Right ventricle myocardium superior (tissue), 1 donor: ENCODE measurements around the gene SLC16A13. TPM values are rescaled to one million over a fixed set of nuclear protein-coding genes. Genes with fewer than 3 reads are reported as not detected.
"Not testable (repeated sequence)": the region's sequence is repeated elsewhere in the genome, so short reads cannot be mapped to it uniquely, and the experiment has no call there.

Experiments used
- ATAC-seq: fragments of 200-7000 bp; cut with Tn5 transposase; one replicate; pipeline ENCODE4 v1.9.1; 2020; ENCODE audit warnings: mild to moderate bottlenecking; ENCODE audit not compliant: poor library complexity
- DNase-seq: peaks from one replicate; pipeline ENCODE4 v3.0.0-alpha.2; 2020
- intact Hi-C: fragments of 100-400 bp; cut with DNase I; formaldehyde crosslinking; loops from one replicate; pipeline ENCODE4 v1.11.2; 2022
- total RNA-seq: library from RNA; stranded (reverse); fragmentation: NEBNext Ultra II Directional; extraction: Animal tissue kit (Norgen Biotek cat#: 25700); gene quantifications from one replicate; pipeline ENCODE4 v1.2.1, GENCODE V29; 2021
- donor health status: DM: no; HTN: yes; CAD: no; lungs with severe emphysema.

The SLC16A13 gene
- total RNA-seq, 1 donor from 2014 or later, result 1.6 TPM

DNA sequence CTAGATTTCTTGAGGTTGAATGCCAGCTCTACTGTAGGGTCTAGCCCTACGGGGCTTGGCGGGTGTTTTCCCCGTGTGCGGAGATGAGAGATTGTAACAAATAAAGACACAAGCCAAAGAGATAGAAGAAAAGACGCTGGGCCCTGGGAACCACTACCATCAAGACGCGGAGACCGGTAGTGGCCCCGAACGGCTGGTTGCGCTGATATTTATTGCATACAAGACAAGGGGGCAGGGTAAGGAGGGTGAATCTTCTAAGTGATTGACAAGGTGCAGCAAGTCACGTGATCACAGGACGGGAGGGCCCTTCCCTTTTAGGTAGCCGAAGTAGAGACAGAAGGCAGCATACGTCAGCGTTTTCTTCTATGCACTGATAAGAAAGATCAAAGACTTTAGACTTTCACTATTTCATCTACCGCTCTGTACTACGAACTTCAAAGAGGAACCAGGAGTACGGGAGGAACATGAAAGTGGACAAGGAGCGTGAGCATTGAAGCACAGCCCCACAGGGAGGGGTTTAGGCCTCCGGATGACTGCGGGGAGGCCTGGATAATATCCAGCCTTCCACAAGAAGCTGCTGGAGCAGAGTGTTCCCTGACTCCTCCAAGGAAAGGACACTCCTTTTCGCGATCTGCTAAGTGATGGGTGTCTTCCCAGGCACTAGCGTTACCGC is 11.0 kb downstream of the SLC16A13 start:
- DNase-seq, ATAC-seq, intact Hi-C loops: not testable (repeated sequence)

DNA sequence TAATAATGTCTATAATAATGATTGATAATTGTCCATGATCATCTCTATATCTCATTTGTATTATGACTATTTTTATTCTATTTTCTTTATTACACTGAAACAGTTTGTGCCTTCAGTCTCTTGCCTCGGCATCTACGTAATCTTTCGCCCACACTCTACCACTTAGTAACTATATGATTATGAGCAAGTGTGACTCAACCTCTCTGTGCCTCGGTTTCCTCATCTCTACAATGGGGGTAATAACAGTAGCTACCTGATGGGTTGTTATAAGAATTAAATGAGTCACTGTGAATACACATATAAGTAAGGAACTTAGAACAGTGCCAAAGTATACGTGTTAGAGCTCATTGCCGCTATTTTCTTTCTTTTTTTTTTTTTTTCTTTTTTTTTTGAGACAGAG is 11.8 kb downstream of the SLC16A13 start:
- no peak for ATAC-seq
- no peak for DNase-seq
- intact Hi-C loops, result no loop called here

DNA sequence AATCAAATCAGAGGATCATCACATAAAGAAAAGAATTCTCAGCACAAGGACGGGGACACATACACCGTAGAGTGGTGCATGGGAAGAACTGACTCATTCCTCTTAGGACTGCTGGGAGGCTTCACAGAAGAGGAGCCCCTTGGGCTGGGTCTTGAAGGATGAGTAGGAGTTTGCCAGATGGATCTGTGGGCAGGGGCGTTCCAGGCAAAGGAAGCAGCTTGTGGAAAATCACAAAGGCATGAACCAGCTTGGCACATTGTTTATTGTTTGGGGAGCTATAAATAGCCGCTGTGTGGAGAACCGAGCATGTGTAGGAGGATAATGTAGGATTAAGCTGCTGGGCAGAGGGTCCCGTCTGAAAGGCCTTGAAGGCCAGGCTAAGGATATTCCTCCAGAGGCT is 13.2 kb downstream of the SLC16A13 start:
- no peak for ATAC-seq
- intact Hi-C loops, result no loop called here
- no peak for DNase-seq

DNA sequence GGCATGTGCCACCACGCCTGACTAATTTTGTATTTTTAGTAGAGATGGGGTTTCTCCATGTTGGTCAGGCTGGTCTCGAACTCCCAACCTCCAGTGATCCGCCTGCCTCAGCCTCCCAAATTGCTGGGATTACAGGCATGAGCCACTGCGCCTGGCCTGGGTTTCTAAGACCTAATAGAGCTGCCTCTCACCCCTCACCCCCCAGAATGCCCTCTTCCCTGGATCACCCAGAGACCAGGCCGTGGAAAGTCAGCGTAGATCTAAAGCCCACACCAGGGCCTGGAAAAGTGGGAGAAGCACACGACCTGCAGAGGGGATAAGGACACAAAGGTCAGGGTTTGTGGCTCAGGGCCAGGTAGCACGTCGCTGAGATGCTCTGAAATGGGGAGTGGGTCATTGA is 14.8 kb downstream of the SLC16A13 start:
- intact Hi-C loops, DNase-seq, ATAC-seq: not testable (repeated sequence)

DNA sequence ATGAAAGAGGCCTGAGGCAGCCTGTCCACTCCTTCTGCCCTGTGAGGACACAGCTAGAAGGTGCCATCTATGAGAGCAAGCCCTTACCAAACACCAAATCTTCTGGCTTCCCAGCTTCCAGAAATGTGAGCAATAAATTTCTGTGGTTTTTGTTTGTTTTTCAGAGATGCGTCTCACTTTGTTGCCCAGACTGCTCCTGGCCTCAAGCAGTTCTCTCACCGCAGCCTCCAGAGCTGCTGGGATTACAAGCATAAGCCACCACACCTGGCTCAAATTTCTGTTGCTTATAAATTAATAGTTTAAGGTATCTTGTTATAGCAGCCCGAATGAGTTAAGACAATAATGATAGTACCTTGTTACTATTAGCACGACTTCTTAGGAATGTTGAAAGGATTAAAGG is 20.6 kb downstream of the SLC16A13 start:
- intact Hi-C loops, result no loop called here
- DNase-seq (no peak), ATAC-seq (no peak)

DNA sequence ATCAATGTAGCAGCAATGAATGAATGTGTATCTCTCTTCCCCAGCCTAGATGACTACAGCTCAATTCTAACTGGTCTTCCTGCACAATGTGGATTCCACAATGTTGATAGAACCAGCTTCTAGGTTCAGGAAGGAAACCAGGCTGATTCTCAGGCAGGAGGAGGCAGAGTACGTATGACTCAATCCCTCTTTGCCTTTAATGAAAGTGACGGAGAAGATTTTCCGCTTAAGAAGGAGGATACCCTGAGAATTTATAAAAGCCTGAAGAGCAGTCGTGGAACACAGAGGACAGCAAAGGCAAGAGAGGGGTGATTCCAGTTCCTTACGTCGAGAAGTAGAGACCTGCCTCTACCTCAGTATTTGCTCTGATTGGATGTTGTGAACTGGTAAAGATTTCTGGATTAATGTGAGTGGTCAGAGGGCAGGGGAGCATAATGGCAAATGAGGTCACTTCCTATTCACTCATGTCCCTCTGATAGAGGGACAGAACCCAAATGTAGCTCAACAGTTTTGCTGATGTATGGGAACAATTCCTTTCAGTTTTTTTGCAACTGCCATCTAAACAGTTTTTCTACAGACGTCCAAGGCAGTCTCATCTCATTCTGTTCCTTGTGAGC is 23.1 kb downstream of the SLC16A13 start:
- intact Hi-C loops, result no loop called here

DNA sequence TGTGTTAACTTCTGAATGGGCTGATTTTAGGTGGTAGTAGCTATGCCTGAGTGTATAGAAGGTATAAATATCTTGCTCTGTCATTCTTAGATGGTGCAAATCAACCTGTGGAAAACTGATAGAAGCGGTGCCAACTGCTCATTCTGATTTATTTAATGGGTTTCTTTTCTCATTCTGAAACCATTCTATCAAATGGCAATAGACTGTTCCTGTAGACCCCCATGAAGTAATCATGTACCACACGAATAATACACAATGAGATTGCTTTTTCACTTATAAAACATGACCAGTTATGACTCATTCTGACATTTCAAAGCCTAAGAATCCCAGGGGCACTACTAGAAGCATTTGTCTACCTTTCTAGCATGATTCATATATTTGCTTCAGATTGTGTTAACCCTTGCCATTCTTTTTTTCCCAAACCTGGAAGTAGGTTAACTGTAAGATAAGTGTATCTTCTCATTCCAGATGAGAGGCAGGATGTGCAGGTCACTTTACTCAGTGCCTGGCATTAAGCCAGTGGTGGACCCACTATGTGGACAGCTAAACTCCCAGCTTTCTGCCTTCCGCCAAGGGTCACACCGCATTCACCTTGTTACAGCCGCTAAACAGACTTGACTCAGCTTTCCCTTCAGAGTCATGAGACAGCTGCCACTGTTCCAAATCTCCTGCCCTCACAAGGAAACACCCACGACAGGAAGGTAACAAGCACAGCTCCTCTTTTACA is 24.5 kb downstream of the SLC16A13 start:
- ATAC-seq, result no peak
- intact Hi-C loops, result no loop called here
- no peak for DNase-seq

More for the DNA sequence above, 23.1 kb downstream of the SLC16A13 start:
- DNase-seq, result no peak
- ATAC-seq, result no peak

DNA sequence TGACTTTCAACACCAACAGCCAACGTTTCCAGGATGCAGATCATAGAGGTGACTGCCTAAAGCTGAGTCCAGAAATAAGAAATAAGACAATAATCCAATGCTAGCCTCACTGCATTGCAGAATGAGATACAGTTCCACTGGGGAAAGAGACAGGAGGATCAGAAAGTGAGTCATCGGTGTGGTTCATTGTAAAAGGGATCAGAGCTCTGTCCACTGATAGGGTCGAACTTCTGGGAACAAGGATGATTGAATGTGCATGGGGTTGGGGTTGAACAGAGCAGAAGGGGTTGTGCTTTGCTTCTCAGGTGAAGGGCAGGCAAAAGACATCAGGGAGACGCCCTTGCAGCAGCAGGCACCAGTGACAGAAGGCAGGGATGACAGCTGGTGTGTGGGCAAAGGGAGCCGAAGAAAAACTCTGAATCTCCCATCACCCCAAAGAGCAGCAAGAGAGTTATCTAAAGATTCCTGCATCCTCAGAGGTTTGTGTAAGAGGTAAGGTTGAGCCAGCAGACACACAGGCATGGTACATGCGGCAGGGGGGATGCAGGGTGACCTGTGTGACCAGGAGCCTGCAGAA is 27.8 kb downstream of the SLC16A13 start:
- no peak for DNase-seq
- intact Hi-C loops, result no loop called here
- ATAC-seq, result no peak

DNA sequence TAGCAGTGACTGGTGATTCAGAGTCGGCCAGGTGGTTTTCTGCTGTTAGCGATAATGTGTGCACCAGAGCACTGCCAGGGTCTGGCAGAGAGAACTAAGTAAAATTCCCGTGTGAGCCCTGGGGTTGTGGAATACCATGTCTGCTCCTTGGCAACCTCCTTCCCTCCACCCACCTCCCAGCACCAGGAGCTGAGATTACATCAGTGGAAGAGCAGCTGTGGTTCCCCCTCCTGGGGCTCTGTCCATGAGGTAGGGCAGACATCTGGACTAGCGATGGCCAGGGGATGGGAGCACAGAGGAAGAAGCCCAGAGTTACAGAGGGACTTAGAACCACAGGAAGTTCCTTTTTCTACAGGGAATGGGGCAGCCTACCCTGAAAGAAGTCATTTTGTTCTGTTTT is 28.4 kb downstream of the SLC16A13 start:
- intact Hi-C loops, result no loop called here
- no peak for ATAC-seq
- DNase-seq, result no peak

DNA sequence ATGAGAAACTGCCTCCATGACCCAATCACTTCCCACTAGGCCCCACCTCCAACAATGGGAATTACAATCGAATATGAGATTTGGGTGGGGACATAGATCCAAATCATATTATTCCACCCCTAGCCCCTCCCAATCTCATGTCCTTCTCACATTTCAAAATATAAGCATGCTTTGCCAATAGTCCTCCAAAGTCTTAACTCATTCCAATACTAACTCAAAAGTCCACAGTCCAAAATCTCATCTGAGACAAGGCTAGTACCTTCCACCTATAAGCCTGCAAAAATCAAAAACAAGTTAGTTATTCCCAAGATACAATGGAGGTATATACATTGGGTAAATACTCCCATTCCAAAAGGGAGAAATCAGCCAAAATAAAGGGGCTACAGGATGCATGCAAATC is 31.4 kb downstream of the SLC16A13 start:
- DNase-seq (no peak), ATAC-seq (no peak)
- intact Hi-C loops, result no loop called here

DNA sequence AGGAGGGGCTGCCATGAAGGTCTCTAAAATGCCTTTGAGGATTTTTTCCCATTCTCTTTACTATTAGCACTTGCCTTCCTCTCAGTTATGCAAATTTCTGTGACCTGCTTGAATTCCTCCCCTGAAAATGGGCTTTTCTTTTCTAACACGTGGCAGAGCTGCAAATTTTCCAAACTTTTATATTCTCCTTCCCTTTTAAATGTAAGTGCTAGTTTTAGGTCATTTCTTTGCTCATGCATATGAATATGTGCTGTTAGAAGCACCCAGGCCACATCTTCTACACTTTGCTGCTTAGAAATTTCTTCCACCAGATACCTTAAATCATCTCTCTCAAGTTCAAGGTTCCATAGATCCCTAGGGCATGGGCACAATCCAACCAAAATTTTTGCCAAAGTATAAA is 32.5 kb downstream of the SLC16A13 start:
- ATAC-seq, result no peak
- no peak for DNase-seq
- intact Hi-C loops, result no loop called here

DNA sequence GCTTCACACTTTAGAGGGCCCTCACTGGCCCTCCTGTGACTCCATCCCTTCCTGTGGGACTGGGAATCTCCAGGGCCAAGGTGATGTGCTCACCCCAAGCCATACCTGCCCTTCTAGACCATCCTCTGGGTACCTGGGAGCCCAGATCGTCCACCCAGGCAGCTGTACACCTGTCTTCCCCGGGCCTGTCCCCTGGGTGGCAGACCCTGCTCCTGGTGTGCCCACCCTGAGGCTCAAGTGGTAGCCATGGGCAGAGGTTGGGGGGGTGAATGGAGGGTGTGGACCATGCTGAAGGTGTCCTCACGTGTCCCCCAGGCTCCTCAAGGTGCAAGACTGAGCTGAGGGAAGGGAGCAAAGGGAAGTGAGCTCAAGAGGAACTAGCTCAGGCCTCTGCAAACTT is 34.9 kb downstream of the SLC16A13 start:
- intact Hi-C loops, result no loop called here
- ATAC-seq, result no peak

DNA sequence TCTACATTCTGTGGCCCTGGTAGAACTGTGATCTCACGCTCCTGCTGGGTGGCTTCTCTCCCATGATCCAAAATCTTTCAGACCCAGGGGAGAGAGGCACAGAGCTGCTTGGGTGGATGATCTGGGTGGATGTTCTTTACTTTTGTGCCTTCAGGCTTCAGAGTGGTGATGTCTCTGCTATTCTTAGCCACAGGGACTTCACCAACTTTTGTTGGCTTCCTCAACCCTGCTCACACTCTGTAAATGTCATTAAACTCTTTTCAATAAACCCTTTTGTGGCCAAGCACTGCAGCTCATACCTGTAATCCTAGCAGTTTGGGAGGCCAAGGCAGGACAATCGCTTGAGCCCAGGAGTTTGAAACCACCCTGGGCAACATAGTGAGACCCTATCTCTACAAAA is 36.6 kb downstream of the SLC16A13 start:
- DNase-seq (no peak), ATAC-seq (no peak)
- intact Hi-C loops, result no loop called here

More for the DNA sequence above, 34.9 kb downstream of the SLC16A13 start:
- DNase-seq, result no peak

DNA sequence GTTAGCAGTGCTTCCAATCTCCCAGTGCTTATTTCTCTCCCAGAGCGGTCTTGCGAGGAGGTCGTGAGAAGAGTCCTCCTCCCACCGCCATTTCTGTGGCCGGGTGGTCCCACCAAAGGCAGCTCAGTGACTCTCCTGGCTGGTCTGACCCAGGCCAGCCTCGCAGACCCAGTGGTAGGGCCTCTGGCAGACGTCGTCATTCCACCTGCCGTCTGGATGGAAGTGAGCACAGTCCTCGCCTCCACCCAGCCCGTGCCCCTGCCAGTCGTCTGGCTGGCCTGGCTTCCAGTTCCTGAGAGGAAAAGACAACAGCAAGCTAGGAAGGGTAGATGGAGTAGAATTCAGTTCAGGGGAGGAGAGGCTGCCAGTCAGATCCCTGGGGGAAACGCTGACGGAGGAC is 39.1 kb downstream of the SLC16A13 start:
- intact Hi-C loops, result no loop called here
- ATAC-seq (no peak), DNase-seq (no peak)

DNA sequence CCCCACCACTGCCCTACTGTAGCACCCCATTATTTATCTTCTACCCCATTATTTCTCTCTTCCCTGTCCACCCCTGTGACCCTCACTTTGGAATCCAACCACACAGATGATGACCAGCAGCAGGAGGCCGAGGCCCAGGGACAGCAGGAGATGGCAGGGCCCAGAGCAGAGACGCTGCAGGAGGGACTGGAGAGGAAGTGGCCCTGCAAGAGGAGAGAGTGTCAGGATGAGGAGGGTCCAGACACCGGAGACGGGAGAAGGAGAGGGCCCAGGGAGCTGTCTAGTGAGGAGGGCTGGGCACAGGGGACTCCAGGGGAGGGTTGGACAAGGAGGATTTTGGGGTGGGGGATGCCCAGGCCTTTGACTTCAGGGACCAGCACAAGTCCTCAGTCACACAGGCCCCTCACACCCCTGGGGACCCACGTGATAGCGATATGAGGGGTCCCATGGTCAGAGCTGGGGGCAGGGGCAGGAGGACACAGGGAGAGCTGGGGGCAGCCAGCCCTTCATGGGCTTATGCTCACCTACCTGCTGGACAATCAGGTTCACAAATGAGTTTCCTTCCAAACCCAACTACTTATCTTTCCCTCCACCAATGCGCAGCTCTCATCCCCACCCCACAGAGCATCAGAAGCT is 42.2 kb downstream of the SLC16A13 start:
- ATAC-seq (no peak), DNase-seq (no peak)
- intact Hi-C loops, result no loop called here

DNA sequence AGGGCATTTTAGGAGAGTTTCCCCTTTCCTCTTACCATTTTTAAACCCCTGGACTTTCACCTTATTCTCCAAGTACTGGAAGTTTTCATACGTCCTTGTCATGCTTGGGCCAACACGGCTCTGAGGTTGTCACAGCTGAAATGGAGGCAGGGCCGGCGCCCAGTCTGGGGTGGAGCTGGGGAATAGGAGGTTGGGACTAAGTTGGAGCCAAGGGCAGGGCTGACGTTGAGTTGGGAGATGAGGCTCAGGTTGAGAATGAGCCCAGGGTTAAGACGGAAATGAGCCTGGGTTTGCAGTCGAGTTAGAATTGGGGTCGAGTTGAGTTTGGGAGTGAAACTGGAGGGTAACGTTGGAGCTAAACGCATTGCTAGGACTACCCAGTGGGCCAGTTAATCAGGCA is 42.9 kb downstream of the SLC16A13 start:
- DNase-seq, result no peak
- no peak for ATAC-seq
- intact Hi-C loops, result no loop called here

DNA sequence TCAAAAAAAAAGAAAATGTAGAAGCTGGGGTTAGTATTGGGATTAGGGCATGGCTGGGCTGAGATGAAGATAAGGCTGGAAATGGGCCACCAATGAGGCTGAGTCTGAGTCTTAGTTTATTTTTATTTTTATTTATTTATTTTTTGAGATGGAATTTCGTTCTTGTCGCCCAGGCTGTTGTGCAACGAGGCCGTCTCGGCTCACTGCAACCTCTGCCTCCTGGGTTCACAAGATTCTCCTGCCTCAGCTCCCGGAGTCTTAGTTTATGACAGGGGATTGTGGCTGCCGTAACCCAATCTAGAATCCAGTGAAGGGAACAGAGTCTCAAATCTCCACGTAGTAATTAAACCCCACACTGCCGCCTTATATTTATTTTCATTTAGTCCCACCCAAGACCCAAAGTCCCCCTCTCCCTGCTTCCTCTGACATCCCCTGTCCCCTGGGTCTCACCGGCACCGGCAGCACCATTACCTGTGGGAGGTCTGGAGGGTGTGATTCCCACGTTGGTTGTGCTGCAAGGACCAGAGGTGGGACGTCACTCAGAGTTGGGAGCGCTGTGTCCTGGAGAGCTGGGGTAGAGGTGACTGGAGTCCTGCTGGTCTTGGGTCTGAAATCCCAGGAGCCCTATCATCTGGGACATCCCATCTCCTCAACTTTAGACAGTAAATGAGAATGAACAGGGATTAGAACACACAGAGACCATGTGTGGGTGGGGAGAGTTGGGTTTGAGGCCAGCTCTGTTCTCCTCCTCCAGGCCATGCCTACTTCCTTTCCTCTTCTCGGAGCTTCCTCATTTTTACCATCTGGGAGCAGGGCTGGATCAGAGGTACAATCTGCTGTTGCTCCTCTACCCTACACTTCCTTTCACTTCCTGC is 44.0 kb downstream of the SLC16A13 start, which contains the start of gene CLEC10A:
CLEC10A (minus strand) TSS at position 671 of the 875 bp plus-strand sequence. CDS start 1,439 bp downstream, outside the sequence.
- DNase-seq, result no peak
- intact Hi-C loops, result no loop called here
- ATAC-seq, result no peak

DNA sequence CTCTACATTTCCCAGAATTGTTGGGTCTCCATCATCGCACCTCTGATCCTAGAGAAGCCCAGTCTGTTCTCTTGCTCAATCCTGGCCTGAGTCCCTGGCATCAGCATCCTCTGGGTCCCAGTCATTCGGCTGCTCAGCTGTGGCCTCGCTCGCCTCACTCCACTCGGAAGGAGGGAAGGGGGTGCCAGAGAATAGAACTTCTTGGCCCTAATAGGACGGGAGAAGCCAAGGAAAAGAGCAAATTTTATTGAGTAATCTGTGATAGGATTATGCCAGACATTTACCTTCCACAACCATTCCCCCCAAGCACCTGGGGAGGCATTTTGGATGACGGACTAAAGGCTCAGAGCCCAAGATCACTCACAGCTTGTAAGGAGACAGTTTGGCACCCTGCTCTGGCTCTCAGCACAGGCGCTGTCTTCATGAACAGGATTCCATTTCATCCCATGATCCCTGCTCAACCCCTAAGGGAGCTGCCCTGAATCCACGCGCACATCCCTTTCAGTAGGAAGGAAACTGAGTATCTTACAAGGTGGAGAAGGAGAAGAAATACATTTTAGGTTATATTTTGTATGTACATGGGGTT is 44.7 kb downstream of the SLC16A13 start:
- ATAC-seq (peak; percentile 89), DNase-seq (peak; percentile 76)
- intact Hi-C loops, result no loop called here
